NCI-H187 treated with DMSO at 0.1 percent for 48 hours (cell line): Measurements from ENCODE around the gene OR4C15.

Experiments
- DNase-seq: peaks from one replicate; lab custom pipeline; 2025; lab: John Stamatoyannopoulos, UW

OR4C15 gene

GRCh38 chr11:55554169-55554568 lies at the start of gene OR4C15:
Gene OR4C15 (plus strand): TSS chr11:55554469. CDS start chr11:55554469, 0 bp downstream.
- no peak for DNase-seq

DNA sequence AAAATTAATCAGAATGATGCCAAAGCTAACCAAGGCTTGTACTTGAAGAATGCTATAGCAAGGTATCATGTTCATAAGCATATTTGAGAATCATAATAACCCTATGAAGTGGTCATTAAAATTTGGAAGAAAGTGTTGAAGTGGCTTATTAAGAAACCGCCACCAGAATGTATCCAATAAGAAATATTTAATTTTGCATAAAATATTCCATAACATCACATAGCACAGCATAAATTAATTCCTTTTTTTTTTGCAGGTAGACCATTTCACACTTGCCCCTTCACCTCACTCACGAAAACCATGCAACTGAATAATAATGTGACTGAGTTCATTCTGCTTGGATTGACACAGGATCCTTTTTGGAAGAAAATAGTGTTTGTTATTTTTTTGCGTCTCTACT lies 17.6 kb downstream of the OR4C15 start, which contains the start of gene OR4C16:
Gene OR4C16 (plus strand): TSS at position 301 of the 400 bp plus-strand sequence. CDS start 0 bp downstream, at position 301.
- DNase-seq: no peak

GRCh38 chr11:55572548-55572947 lies 18.3 kb downstream of the OR4C15 start:
- no peak for DNase-seq
